Gastrocnemius medialis (tissue), 4 donors: ENCODE results near the gene GAS6.

ENCODE experiments used
- POLR2A ChIP-seq, 2 donors: fragments of 450-650 bp; IDR thresholded peaks; one replicate each; pipeline ENCODE4 v1.6.1; 2017; ENCODE audit warnings: antibody characterized with exemption in 2 of 2, mild to moderate bottlenecking in 2 of 2, moderate library complexity in 2 of 2
- TF ChIP-seq, protein P1 (sequence below), 5 experiments: fragments of 450-650 bp in 3 of 5; fragments of 200-600 bp in 2 of 5; sonication (generic) in 2 of 5; IDR thresholded peaks in 4 of 5; conservative IDR thresholded peaks in 1 of 5; 1 replicate in 4 of 5; 2 replicates in 1 of 5; pipeline ENCODE4 v1.5.1; 2016 to 2019; ENCODE audit warnings: antibody characterized with exemption in 5 of 5, mild to moderate bottlenecking in 3 of 5, moderate library complexity in 3 of 5

DNA sequence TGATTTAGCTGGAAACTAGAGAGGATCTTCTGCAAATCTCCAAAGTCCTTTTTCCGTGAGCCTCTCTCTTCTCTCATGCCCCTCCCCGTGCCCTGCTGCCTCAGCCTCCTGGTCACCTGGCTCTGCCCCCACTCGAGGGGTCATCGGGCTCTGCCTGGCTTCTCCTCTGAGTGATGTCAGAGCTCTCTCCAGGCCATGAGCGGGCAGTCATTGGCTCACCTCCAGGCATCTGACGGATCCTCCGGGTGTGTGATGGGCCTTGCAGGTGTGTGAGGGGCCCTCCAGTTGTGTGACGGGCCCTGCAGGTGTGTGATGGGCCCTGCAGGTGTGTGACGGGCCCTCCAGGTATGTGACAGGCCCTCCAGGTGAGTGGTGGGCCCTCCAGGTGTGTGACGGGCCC, 10.3 kb upstream of the GAS6 start:
- TF ChIP-seq, protein P1, sequence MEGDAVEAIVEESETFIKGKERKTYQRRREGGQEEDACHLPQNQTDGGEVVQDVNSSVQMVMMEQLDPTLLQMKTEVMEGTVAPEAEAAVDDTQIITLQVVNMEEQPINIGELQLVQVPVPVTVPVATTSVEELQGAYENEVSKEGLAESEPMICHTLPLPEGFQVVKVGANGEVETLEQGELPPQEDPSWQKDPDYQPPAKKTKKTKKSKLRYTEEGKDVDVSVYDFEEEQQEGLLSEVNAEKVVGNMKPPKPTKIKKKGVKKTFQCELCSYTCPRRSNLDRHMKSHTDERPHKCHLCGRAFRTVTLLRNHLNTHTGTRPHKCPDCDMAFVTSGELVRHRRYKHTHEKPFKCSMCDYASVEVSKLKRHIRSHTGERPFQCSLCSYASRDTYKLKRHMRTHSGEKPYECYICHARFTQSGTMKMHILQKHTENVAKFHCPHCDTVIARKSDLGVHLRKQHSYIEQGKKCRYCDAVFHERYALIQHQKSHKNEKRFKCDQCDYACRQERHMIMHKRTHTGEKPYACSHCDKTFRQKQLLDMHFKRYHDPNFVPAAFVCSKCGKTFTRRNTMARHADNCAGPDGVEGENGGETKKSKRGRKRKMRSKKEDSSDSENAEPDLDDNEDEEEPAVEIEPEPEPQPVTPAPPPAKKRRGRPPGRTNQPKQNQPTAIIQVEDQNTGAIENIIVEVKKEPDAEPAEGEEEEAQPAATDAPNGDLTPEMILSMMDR (IDR thresholded peaks at IDR 0.05 in 4 of 5, conservative IDR thresholded peaks at IDR 0.05 in 1 of 5), result no peak
- no peak for TF ChIP-seq POLR2A (IDR thresholded peaks at IDR 0.05)
